ENCODE measurements around the gene NOS1AP.

The NOS1AP gene

DNA sequence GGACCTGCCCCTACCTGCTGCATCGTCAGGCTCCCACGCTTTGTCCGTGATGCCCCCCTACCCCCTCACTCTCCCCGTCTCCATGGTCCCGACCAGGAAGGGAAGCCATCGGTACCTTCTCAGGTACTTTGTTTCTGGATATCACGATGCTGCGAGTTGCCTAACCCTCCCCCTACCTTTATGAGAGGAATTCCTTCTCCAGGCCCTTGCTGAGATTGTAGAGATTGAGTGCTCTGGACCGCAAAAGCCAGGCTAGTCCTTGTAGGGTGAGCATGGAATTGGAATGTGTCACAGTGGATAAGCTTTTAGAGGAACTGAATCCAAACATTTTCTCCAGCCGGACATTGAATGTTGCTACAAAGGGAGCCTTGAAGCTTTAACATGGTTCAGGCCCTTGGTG is 298.3 kb downstream of the NOS1AP start:
- no peak for DNase-seq (ENCODE audit: low read depth)

DNA sequence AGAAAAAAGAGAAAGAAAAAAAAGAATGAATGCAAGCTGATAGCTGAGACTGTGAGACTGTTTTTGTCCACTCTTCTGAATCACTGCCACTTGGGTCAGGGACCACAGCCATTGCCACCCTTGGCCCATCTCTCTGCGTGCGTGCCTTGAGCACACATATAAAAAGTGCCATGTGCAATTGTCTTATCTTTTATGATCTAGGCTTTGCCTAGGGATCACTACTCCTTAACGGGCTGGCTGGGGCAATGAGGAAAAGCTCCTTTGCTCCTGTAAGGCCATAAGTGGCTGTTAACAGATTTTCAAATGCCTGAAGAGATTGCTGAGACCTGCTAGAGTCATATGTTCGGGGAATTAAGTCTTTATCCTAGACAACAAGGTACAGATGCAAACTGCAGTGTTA is 299.0 kb downstream of the NOS1AP start:
- DNase-seq (ENCODE audit: low read depth), result no peak

DNA sequence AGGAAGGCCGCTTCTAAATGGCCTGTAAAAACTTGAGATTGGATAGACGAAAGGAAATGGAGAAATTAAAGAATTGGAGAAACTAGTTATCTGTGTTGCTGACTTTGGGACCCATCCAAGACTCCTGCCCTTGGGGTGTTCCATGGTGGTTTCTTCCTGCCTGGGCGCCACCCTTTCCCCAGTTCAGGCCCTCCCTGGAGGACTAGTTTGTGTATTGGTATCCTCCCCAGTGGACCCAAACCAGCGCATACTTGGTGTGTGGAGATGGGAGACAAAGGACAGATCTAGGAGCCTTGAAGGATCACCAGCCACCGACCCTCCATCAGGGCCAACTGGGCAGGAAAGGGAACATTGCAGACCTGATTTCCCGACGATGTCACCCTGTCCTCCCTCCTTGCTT is 300.1 kb downstream of the NOS1AP start:
- DNase-seq (ENCODE audit: low read depth), result no peak

DNA sequence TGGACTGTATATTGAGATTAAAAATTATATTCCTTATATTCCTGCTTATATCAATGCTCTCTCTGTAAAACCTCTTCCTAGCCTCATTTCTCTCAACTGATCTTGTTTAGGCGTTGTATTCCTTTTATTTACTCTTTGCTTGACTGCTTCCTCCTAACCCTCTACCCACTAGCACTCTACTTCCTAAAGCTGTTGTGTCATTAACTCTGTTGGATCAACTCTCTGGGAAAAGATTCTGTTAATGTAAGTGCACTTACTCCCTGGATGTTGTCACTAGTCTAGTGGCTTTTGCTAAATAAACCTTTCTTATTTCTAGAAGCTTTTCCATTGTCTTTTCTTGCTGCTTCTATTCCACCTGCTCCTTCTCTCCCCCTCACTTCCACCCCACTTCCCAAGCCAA is 300.7 kb downstream of the NOS1AP start:
- DNase-seq (ENCODE audit: low read depth), result no peak

DNA sequence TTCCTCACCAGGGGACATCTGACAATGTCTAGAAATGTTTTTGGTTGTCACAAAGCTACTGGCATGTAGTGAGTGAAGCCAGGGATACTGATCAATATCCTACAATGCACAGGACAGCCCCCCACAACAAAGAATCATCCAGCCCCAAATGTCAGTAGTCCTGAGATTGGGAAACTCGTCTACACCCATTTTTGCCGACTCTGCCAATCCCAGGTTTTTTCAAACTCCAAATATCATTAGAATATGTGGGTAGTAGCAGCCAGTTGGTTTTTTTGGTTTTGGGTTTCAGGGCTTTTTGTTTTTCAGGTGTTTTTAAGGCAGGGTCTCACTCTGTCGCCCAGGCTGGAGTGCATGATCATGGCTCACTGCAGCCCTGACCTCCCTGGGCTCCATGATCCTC is 301.2 kb downstream of the NOS1AP start:
- DNase-seq (ENCODE audit: low read depth), result no peak

DNA sequence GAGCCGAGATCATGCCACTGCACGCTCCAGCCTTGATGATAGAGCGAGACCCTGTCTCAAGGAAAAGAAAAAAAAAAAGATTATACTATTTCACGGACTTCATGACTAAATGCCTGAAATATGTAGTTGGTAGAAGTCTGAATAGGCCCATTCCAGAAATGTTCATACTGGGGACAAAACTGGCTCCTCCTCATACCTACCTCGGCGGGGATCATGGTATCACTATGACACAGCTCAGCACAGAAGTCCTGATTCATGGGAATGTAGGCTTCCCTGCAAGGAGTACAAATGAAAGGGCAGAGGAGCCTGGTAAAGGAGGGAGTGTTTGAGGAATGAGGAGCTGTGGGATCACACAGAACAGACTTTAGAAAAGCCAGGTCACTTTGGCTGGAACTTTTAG is 302.1 kb downstream of the NOS1AP start:
- DNase-seq (ENCODE audit: low read depth), result no peak

DNA sequence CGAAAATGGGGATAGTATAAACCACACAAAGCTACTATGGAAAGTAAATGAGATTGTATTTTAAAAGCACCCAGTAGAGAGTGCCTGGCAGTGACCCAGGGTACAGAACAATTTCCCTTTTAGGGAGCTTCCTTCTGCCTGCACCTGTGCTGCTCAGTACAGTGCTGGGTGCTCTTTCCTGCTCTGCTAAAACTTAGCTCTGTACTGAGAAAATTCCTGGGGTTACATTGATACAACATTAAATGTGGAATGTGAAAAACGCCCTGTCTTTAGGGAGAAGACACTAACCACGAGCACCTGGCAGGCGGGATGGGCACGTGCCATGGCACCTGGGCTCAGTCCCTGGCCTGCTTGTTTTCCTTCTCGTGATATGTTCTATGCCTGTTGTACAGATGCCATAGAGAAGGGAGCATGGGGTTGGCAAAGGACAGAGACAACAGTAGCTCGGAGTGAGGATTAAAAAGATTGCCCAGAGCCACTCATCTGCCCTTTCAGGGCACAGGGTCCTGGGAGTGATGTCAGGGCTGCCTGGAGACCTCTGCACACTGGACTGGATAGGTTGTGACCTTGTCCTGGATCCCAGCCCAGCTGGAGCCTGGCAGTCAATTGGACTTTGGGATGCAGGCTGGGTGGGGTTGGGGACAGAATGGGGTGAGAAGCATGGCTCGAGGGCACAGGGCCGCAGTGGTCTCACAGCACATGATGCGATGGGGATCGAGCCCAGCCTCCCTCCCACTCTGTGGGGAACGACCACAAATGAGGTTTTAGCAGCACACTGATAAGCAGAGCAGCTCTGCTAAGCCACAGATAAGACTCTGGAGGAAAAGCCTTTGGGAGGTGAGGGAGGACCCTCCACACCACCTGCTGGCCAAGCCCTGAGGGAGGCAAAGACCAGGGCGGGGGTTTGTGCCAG is 302.9 kb downstream of the NOS1AP start:
- DNase-seq (ENCODE audit: low read depth), result no peak

DNA sequence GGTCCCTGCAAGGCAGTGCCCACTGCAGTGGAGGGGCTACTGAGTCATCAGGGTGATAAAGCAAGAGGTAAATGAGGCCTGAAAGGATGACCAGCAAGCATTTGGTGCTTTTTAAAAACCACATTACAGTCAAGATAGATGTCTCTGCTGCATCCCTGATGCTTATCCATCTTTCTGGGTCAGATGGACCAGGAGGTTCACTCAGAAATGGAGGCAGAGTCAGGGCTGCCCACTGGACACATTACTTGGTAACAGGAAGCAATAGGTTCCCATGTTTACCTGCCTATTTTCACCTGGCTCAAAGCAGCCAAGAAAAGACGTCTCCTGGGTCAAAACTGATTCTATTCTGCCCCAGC is 303.6 kb downstream of the NOS1AP start:
- no peak for DNase-seq (ENCODE audit: low read depth)

DNA sequence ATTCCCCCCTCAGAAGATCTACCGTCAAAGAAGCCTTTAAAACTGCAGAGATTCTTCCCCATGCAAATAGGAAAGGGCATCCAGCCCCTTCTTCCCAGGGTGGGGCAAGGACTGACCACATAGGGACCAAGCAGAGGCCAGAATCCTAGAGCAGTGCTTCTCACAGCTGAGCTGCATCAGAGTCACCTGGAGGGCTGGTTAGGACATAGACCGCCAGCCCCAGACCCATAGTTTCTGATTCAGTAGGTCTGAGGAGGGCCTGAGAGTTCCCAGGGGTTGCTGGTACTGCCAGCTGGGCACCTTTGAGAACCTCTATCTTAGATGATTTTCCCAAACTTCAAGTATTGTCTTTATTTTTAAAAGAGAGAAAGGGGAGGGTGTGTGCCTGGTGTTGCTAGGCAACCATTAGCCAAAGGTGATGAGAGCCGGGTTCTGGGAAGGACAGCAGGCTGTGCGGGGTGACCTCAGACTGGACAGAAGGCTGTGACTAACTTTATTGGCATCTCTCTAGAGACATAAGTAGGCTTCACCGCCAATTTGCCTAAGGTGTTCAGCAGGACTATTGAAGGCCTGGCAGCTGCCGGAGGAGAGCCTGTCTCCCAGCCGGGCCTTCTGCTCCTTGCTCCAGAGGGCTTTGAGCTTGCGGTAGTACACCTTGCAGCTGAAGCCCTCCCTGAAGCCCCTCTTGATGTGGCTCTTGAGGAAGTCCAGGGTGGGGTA is 304.2 kb downstream of the NOS1AP start:
- no peak for DNase-seq (ENCODE audit: low read depth)

DNA sequence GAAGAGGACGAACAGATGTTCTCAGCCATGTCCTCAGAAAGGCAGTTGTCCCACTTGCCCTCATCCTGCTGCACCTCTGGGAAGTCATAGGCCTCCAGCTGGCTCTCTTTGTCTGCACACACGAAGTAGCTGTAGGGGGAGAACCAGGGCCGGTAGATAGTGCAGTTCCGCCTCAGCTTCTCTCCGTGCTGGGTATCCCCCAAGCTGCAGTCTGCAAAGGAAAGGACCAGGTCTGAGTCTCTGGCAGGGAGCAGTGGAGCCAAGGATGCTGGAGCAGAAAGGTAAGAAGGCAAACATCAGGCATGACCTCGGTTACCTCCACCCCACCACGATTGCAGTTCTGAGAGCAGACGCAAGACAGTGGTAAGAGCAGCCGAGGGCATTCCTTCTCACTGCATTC is 304.9 kb downstream of the NOS1AP start:
- DNase-seq (ENCODE audit: low read depth), result no peak

DNA sequence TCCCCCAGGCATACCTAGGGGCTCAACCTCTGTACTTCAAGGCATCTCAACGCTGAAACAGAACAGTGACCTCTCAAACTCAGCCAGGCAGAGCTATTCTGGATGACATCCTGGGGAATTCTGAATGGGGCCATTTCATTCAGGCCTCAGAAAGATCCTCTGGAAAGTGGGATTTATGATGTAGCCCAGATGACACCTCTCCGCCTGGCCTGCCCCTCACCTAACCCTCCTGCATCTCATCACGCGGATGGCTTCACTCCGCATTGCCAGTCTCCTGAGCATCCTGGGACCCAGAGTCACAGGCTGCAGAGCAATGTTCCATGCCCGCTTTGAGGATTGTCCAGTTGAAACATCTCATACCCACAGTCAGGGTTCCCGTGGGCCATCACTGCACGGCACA is 306.0 kb downstream of the NOS1AP start:
- no peak for DNase-seq (ENCODE audit: low read depth)

DNA sequence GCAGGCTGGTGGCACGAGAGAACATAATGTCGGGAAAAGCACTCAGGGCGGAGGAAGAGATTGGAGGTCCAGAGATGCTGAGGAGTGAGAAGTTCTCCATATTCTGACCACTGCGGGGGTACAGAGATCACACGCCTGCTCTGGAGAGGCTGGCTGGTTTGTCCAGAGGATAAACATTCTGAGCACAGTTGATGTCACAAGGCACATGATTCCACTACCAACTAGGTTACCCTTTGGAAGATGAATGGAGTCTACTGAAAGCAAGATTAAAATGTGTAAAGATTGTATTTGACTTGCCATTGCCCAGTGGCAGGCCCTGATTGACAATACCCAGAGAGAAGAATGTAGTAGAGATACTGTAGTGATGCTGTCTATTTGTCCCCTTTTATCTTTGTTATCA is 307.2 kb downstream of the NOS1AP start, which contains the start of gene SPATA46:
Gene SPATA46 (minus strand): TSS at position 164 of the 400 bp plus-strand sequence. CDS start 64 bp downstream, at position 100.
- no peak for DNase-seq (ENCODE audit: low read depth)

DNA sequence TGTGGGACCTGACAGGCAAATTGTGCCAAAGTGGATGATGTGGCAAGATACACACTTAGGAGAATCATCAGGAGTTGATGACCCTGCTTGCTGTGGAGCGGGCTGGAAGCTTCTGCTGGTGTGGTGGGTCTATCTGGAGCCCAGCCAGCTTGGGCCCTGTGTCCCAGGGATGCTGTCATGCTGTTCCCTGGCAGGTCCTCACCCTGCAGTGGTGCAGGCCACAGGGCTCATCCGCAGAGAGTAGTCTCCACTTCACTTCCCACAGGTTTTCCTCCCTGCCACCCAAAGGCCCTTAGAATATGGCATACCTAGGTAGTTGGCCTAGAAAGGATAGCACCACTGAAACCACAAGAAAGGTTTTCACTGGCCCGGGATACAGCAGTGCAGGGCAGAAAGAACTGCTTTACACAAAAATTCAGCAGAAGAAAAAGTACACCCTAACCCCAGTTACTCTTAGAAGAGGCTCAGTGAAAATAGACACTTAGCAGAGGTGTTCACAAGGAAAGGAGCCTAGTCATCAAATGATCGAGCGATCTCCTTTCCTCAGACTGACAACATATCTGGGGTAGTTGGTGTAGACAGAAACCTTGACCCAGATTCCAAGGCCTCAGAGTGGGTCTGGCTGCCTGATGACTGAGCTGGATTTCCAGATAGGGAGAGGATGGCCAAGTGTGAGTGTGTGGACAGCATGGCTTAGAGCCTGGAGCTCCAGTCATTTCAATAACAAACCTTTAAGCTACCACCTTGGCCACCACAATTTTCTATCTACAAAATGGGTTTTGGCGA is 310.8 kb downstream of the NOS1AP start:
- no peak for DNase-seq (ENCODE audit: low read depth)

DNA sequence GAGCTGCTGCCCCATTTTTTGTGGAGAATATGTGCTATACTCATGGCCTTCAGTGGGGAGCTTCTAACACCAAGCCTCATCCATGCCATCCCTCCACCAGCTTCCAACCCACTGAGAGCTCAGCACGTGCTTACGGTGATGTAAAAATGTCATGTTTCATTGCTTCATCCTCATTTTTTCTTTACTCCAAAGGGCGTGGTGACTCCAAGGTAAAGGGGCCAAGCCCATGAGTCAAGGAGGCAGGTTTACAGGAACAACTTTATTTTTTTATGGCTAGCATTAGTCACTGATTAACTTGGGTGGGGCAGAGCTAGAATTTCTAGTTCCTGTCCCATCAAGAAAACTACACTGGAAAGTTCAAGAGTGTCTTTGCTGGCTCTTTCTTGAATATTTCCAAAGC is 311.9 kb downstream of the NOS1AP start, which contains the start of gene C1orf226:
Gene C1orf226 (plus strand): TSS at position 346 of the 400 bp plus-strand sequence. CDS start 174 bp downstream, outside the sequence.
- DNase-seq (ENCODE audit: low read depth), result no peak

DNA sequence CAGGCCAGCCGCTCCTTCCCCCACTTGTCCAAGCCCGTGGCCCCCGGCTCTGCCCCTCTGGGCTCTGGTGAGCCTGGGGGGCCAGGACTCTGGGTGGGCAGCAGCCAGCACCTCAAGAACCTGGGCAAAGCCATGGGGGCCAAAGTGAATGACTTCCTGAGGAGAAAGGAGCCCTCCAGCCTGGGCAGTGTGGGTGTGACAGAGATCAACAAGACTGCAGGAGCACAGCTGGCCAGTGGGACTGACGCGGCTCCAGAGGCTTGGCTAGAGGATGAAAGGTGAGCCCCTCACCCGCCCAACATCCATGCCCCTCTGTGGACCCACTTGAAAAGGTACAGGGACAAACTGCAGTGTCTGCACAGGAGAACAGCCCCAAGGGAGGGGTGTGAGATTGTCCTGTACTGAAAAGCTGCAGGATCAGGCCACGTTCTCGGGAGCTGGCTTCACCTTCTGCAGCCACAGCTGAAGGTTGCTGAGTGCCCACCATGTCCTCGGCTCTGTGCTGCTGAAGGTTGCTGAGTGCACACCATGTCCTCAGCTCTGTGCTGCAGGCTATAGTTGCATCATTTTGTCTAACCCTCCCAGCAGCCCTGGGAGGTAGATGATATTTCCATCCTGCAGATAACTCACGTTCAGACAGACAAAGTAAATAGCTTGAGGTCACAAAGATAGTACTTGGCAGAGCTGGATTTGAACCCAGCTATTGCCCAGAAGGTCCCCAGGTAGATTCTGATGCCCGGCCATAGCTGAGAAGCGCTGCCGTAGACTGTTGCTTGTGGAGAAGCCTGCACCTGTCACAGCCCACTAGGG is 312.7 kb downstream of the NOS1AP start:
- no peak for DNase-seq (ENCODE audit: low read depth)

DNA sequence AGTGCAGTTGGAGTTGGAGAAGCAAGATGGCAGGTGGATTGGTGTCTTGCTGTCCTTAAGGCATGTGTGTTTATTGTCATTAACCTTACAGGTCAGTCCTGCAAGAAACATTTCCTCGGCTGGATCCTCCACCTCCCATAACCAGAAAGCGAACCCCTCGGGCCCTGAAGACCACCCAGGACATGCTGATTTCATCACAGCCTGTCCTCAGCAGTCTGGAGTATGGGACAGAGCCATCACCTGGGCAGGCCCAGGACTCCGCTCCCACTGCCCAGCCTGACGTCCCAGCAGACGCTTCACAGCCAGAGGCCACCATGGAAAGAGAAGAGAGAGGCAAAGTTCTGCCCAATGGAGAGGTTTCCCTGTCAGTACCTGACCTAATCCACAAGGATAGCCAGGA is 313.6 kb downstream of the NOS1AP start:
- DNase-seq (ENCODE audit: low read depth), result no peak

DNA sequence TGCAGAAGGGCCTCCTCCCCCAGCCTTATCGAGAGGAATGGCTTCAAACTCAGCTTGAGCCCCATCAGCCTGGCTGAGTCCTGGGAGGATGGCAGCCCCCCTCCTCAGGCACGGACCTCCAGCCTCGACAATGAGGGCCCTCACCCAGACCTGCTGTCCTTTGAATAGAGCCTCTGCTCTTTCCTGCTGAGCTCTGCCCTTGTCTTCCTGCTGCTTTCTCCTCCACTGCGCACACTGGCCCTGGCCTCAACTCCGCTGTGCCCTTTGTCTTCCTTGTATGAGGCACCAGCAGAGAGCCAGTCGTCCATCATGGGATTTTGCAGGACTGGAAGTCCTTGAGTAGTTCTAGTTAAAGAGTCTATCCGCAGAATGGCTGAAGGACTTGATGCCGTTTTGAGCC is 314.0 kb downstream of the NOS1AP start:
- DNase-seq (ENCODE audit: low read depth), result no peak

DNA sequence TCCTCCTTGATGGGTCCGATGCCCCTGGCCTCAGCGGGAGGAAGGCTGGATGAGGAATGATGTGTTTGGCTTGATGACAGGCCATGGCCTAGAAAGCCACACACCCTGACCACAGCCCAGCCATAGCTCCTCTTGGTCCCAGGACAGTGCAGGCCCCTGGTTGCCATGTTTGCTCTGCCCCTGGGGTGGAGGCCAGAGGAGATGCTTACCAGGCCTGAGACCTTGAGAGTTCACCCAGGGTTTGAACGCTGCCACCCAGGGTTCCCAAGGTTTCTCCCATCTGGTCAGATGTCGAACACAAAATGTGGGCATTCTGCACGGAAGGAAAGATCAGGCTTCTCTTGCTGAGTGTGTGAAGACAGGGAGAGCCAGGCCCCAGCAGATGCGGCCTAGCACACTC is 314.6 kb downstream of the NOS1AP start:
- DNase-seq (ENCODE audit: low read depth), result no peak

DNA sequence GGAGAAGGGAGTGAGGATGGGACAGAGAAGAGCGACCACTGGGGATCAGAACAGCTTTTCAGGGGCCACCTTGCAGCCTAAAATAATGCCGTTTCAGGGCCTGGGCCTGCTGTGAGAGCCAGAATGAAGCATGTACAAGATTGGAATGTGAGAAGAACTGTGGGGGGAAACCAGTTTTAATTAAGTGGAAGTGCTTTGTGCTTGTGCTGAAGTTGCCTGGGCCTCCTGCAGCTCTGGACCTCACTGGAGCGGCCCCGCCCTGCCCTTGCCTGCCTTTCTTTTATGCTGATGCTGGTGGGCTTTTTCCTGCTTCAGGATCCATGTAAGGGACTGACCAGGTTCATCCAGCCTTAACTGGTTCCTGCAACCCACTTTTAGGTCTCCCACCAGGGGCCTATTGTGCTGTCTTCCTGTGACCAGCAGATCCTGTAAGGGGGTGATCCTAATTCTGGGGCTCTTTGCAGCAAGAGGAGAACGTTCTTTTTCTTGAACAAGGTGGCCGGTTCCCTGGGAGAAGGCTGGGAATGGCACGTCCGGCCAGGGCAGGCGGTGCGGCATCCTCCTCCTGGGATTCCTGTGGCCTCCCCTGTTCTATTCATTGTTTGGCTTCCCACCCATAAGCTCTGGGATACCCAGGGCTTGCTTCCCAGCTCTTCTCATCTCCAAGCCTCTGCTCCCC is 315.2 kb downstream of the NOS1AP start:
- no peak for DNase-seq (ENCODE audit: low read depth)

DNA sequence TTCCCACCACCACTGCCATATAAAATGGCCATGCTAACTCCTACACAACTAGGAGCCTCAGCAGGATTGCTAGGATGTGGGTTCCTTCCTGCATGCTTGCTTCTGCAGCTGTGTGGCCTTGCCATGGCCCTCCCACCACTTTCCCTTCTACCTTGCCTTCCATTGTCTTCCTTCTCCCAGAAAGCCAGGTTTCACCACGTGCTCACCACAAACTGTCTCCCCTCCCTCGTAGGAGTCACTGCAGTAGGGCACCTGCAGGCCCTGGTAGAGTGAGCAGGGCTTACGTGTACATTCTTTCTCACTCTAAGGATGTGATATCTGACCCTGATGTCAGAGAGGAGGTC is 315.8 kb downstream of the NOS1AP start:
- DNase-seq (ENCODE audit: low read depth), result no peak

DNA sequence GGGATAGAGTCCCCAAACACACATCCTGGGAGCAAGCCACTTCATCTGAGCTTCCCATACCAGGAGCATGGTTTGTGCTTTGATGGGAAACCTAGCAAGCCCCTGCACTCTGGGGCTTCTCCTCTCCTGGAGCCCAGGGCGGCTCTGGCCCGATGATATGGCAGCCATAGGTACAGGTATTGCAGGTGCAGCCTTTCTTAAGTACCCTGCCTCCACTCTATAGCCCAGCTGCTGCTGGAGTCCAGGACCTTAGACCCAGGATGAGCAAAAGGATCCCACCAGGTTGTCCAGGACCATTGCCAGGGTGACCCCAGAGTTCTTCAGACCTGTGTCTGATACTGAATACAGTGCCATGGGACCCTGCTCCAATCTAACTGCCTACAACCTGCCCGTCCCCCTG is 316.2 kb downstream of the NOS1AP start:
- no peak for DNase-seq (ENCODE audit: low read depth)

All from activated T-cell treated with anti-CD3 and anti-CD28 coated beads for 48 hours (primary cell).